Activated CD4-positive, CD25-positive, alpha-beta regulatory T cell (primary cell): ENCODE results near the gene HNRNPH1.

Source experiments
- DNase-seq, 4 experiments: peaks; one replicate each; lab custom pipeline; 2025; lab: John Stamatoyannopoulos, UW

HNRNPH1 gene

DNA sequence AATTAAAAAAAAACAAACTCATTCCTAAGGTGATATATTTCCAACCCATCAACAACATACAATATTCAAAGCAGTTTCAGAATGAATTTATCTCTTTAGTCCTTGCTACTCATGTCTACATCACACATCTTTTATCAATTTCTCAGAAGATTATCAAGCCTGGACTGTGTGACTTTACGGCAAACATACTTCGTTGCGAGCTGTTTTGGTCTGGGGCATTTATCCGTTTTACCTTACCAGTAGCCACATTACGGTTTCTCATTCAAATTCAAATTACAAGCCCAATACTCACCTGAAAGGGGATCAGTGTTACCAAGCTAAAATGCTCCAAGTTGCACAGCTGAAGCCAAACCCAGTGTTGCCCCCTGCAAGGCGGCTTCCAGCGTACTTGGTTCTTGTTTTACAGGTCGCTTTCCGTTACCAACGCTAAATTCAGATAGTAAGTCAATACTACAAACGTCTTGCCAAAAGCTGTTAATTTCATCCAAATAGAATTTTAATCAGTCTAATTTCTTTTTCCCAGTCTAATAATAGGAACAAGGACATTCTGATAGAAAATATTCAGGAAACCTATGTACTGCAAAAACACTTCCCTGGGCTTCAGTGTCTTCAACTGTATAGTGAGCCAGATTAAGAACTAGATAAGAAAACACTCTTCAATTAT is 1.8 kb downstream of the HNRNPH1 start:
- no peak for DNase-seq

DNA sequence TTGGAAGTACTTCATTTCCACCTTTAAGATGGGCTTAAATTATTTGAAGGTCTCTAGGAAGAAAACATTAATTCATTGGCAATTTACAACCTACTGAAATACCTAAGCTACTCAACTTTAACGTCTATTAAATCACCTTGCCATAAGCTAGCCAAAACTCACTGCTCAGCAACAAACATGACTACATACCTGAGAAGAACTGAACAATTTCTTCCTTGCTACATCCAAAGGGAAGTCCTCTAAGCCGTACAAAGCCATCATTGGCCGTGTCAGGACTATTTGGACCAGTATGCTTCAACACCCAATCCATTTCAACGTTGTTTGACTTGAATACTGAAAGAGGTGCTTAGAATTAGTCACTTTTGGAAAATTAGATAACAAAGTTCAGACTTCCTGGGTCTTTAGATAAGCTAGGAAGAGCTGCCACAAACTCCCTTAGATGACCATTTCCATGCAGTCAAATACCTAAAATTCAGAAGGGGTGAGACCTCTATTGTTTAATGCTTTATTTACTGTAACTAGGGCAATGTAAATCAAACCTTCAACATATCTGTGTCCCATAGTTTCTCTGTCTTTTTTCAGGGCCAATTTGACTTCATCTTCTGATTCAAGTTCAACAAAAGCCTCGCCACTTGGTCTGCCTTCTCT is 2.6 kb downstream of the HNRNPH1 start:
- no peak for DNase-seq

DNA sequence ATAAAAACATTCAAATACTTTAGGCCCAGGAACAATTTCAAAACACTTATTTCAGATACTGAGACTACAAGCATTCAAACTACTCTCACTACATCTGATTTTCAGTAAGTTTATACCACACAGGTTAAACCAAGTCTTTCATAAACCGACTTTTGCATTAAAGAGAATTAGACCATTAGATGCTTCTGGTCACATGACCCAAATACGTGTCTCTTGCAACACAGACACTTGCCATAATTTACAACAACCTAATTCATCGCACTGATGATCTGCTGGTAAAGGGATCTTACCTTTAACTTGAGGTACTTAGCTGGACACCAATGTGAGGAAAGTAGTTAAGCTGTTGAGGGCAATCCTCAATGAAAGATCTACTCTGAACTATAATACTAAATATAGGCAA is 3.2 kb downstream of the HNRNPH1 start:
- no peak for DNase-seq

DNA sequence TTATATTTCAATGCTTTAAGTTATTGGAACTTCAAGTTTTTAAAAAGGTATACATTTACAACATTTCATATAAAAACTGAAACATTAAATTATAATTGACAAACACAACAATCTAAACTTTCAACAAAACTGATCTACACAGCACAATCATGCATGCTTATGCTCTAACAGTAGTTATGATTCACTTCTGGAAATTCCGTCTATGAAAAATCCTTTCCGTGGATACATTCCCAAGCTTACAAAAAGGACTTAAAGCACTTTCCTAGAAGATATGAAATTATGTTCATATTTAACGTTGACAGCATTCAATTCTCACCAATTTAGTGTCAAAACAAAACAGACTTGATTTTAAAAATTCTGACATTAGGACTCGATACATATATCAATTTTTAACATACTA is 3.7 kb downstream of the HNRNPH1 start:
- no peak for DNase-seq

DNA sequence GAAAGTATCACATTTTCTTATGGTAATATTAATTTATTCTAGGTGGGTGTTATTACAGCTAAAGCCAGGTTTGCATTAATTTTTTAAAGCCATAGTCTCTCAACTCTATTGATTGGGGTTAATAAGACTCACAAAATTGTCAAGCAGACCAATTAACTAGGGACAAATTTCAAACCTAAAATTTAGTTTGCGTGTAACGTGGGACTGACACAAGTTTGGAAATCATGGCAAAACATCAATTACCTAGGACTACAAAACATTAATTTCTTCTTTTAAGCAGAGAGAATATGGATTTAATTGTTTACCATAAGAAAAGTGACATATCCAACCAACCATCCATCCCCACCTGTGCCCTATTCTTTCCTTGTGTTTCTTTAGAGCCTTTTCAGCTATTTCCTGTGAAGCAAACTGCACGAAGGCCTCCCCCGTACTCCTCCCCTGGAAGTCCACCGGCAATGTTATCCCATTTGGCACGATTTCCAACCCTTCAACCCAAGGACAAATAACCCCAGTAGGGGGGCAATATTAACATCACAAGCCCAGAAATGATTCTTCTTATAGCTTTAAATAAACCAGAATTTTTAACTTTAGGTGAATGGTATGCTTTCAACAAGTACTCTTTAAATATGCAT is 4.4 kb downstream of the HNRNPH1 start:
- DNase-seq: no peak

DNA sequence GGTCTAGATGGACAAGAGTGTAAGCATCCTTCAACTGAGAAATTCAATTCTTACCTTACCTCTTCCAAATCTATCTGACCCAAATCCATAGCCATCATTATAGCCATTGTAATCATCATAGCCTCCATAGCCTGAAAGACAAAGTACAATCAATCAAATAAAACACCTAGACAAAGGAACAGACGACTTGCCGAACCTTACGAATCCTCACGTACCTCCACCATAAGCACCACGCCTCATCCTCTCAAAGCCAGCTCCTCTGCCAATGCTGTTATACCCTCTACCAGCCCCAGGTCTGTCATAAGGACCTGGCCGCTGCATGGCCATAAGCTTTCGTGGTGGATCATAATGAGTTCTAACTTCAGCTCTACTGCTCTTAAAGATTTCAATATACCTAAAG is 5.5 kb downstream of the HNRNPH1 start:
- no peak for DNase-seq

DNA sequence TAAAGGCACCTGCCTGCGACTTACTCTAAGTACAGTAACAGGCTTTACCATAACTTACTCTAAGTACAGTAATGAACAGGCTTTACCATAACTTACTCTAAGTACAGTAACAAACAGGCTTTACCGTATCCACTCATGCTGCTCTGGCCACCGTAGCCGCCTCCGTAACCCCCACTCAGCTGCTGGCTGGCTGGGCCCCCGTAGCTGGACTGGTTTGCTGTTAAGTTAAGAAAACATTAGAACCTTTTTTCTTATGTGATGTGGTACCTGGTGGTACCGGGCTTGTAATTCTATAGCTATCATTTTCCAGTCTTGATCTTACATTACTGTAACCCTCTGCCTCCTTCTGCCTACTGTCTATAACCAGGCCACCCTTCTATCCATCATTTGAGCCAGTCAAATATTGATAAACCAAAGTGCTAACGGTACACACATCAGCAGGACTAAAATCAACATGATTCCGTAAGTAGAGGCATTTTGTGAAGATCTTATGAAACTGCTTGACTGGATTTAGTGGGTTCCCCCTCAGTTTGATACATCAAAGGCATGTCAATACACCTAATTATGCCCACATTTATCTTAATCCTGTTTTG is 7.4 kb downstream of the HNRNPH1 start:
- no peak for DNase-seq

DNA sequence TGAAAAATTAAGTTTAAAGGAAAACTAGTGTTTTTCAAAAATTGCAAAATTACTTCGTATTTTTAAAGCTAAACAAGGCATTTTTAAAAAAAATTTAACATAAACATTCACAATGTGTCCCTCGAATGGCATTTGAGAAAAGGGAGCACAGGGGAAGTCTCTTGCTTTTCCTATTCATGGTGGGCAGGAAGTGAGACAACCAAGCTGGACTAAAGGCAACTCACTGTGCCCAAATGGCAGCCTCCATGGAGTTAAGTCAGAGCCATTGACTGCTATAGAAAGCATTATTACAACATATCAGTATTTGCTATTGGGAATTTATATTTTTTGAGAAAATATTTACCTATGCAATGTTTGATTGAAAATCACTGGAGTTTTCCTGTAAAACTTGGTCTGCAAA is 8.3 kb downstream of the HNRNPH1 start:
- DNase-seq: no peak

DNA sequence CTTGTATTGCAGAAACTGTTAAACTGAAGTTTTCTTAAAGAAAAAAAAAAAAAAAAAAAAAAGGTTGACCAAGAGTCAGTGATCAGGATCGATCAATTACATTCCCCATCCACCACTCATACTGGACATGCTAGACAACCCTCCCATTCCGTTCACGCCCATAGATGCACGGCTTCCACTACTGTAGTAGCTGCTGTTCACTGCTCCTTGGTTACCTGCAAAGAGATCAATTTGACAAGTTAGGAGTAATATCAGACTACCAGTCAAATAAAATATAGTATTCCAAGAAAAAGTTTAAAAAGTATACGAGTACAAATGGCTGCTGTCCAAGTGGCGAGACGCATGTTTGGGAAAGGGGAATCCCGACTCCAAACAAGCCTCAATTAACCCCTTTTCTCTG is 8.7 kb downstream of the HNRNPH1 start:
- no peak for DNase-seq

DNA sequence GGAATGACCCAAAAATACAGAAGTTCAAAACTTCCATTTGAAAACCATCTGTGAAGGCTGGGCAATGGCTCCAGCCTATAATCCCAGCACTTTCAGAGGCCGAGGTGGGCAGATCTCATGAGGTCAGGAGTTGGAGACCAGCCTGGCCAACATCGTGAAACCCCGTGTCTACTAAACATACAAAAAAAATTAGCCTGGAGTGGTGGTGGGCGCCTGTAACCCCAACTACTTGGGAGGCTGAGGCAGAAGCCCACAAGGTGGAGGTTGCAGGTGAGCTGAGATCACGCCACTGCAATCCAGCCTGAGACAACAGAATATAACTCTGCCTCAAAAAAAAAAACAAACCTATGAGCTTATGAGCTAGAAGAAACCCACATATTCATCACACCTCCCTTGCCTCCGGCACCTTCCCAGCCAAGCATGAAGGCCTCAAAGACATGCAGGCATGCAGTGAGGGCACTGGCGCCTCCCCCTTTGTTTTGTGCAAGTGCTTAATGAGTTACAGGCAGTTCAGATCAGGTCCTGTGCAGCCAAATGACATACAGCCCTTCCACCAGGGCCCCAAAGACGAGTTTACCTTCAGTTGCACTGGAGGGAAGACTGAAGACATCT is 9.9 kb downstream of the HNRNPH1 start:
- DNase-seq: no peak

DNA sequence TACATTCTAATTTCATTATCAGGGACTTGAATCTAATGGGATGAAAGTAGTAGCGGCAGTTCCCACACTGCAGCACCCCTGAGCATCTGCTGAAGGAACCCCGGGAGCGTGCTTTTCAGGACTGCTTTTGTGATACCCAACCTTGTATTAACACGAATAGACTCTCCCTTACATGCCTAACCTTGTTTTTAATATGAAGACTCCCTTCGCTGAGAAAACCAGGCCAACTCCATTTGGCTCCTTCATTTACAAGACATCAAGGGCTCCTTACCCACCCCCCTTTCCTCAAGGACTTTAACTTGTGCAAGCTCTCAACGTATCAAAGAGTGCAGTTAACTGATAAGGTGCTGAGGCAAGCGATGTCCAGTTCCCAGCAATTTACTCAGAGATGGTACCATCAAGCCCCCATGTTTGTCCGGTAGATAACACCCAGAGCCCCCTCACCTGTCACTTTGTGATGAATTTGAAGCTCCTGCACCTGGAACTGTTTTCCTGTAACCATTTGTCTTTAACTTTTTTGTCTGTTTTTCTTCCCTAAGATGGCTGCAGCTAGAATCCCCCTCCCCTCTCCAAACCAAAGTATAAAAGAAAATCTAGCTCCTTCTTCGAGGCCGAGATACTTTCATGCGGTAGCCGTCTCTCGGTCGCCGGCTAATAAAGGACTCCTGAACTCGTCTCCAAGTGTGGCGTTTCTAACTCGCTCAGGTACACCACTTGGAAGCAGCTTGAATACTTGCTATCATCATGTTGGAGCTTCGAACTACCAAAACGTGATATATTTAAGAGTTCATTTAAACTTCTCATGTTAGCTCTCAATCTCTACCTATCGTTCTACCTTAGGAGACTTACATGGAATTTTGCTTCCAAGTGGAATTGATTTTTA is 10.7 kb downstream of the HNRNPH1 start:
- DNase-seq: no peak

DNA sequence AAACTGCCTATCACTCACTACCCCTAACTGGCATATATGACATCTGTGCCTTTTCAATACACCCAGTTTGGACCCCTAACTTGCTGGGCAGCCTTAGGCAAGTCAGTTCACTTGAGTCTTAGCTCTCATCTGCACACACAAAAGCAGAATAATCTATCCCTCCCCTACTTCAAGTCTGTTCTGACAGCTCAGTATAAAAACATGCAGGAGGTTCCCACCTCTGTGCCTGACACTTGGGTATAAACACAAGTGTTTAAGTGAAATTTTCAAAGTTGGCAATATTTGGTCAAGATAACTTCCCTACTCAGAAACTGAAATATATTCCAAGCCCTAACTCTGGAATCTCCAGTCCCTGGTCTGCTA is 12.6 kb downstream of the HNRNPH1 start:
- no peak for DNase-seq

DNA sequence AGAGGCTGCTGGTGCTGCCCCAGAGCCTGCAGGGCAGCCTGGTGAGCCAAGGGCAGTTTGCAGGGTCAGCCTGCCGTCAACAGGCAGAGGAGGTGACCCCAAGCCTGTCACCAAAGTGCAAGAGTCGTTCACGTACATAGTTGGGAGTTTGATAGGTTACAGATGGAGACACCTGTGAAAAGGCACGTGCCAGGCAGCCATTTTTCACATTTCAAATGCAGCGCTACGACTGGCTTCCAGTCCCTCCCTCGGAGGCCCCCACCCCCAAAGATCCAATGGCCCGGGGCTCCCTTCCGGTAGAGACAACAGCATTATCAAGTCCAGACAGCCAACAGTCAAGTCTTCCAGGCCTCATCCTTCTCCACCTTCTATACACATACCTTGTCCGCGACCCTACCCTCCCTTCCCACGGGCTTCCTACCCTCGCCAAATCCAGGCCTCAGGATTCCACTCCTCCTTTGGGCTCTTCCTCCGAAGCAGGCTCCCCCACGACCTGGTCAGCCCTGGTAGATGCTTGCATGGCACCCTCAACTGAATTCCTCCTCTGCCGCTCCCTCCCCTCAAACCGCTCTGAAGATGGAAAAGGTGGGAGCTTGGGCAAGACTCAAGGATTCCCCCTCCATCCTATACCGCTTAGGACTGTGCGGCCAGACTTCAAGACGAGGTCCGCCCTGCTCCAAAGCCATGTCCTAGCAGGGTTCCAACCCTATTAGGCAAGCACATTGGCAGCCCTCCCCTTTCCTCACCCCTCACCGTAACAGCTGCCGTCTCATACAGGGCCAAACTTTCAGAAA is 13.2 kb downstream of the HNRNPH1 start:
- DNase-seq: no peak

DNA sequence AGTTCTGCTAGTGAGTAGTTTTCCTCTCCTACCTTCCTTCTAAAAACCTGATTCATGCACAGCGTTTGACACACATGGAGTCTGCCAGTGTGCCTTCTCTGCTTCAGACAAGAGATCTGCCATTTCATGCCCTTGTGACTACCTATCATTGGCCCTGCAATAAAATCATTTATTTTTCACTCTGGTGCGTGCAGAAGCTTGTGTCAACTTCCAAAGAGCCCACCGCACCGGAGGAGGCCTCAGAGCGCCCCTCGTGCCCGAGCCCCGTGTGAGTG is 13.7 kb downstream of the HNRNPH1 start:
- DNase-seq: no peak

DNA sequence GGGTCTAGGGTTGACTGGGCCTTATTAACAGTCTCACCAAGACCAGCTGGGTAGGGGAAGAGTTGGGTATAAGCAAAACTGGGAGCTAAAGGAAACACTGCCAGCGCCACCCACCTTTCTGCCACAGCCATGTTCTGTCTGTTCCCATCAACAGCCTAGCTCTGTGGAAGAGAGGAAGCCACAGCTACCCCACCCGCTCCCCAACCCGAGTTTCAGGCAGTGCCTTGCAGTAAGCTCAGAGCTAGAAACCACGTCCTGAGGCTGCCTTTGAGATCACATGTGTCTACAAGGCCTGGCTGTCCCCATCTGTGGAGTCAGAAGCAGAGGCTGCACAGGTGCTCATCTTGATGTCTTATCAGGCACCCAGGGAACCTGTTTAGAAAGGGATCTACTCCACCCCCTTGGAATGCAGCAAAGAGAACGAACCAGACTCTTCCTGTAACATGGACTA is 15.3 kb downstream of the HNRNPH1 start:
- DNase-seq: no peak

DNA sequence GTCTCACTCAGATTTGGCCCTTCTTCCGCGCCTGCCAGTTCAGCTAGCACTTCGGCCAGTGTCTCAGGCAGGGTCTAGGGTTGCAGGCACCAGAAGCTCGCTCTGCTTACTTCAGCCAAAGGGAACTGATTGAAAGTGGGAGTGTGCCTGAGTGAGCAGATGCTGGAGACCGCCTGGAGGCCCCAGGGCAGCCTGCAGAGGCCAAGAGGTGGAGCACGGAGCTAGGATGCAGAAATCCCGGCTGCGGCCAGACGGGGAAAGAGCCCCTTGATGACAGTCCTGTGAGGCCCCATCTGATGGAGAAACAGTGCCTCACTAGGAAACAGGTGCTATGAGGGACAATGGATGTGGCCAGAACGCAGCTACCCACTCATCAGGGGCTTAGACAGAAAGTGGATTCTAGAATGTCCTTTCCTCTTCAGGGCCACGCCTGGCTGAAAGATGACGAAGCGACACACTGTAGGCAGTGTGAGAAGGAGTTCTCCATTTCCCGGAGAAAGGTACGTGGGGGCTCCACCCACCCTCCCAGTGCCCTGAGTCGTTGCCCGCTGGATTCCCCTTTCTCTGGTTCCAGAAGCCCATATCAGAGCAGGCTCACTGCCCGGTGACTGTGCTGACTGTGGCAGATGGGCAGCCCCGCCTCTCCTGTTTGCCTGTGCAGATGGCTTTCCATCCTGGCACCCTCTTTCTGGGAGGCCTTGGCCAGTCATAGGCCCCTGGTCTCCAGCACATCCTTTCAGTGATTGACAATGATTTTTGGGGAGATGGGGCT is 16.1 kb downstream of the HNRNPH1 start:
- DNase-seq: no peak

DNA sequence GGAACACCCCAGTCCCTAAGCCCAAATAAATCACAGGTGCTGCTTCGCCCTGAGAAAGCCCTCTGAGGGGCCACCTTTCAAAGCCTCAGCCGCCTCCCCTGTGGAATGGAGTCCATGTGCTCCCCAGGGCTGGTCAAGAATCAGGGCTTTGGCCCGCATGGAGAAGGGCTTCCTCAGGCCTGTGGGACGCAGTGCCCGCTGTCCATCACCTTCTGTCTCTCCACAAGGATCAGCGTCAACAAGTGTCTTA is 16.6 kb downstream of the HNRNPH1 start:
- DNase-seq: no peak

DNA sequence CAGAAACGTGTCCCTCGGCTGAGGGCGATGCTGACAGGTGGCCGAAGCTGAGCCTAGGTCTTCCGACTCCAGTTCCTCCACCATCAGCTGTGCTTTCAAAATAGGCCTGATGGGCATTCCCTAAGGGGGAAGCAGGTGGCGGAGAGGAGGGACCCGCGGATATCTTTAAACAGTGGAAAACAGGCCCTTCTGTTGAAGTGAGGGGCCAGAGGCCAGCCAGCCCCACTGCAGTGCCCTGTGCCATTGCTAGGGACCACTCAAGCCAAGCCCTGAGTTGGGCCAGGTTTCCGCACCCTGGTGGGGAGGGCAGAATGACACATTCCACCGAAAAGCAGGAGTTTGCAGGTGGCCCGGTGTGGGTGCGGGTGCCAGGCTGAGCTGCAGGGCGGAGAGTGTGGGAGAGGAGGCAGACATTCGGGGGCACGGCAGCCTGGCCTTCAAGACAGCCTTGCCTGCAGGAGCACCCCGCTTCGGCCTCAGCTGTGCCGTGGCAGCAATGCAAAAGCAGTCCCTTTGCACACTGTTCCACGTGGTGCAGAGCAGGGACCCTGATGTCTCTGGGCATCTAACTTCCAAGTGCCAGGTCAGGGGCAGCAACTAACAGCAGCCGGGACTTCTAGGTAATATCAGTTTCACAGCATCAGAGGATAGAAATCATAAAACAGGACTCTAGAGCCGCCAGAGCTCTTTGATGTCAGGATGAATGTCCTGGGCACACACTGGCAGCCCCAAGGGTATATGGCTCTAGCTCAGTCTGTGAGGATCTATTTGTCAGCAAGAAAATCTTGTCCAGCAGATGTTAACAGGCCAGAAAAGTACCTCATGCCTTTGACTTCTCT is 17.2 kb downstream of the HNRNPH1 start:
- DNase-seq: no peak

DNA sequence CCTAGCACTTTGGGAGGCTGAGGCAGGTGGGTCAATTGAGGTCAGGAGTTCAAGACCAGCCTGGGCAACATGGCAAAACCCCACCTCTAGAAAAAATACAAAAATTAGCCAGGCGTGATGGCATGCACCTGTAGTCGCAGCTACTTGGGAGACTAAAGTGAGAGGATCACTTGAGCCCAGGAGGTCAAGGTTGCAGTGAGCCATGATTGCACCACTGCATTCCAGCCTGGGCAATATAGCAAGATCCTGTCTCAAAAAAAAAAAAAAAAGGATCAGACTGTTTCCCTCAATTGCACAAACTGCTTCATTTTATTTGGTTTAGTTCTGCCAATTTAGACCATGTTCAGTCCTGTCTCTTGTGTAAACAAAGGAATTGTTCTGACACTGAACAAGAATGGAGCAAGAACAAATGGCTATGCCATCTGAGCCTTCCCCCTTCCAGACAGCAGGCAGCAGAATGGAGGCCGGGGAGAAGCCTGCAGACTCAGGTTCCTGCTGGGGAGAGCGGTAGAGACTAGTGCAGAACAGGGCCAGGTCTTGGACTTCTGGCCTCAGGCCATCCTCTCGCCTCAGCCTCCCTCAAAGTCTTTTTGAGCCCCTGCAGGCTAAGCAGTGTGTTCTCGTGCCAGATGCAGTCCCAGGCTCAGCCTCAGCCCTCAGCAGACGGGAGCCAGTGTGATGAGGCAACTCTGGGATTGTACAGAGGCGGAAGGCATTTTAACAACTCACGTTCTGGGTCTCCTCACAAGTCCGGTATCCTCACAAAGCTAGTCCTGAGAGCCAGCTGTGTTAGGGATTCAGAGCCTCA is 18.2 kb downstream of the HNRNPH1 start:
- no peak for DNase-seq
